Measurements from ENCODE around the gene IVL. TPM values are rescaled to one million over a fixed set of nuclear protein-coding genes. Genes with fewer than 3 reads are reported as not detected.

IVL gene
- total RNA-seq, 1 donor from 2014 or later, result 2.3 TPM

DNA sequence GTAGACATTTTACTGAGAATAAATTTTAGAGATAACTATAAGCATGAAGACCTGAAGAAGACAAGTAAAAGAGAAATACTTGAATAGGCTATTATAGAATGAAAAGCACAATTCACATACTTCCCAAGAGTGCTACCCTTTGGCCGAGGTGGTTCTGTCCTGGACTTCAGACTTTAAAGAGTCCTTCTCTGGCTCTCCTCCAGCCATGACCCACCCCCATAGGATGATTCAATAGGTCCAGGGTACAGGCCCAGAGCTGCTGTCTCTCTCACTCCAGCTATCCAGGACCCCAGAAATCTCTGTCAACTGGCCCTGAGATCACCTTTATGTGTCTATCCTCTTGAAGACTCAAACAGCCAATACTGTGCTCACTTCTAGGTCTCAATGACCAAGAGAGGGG, 31.5 kb upstream of the IVL start:
- no peak for DNase-seq (ENCODE audit: low read depth)
- no peak for TF ChIP-seq CTCF (IDR thresholded peaks at IDR 0.05; ENCODE audit: insufficient read depth, low read length, poor library complexity, severe bottlenecking)
- Histone ChIP-seq H3K4me3 (ENCODE audit: low read depth, low read length) (no peak overlapping the region), H3K27me3 (ENCODE audit: control insufficient read depth, insufficient read depth, low read length) (no peaks in the 10 kb centered on the region), H3K36me3 (ENCODE audit: control insufficient read depth, insufficient read depth, low read length) (no peaks in the 10 kb centered on the region)

DNA sequence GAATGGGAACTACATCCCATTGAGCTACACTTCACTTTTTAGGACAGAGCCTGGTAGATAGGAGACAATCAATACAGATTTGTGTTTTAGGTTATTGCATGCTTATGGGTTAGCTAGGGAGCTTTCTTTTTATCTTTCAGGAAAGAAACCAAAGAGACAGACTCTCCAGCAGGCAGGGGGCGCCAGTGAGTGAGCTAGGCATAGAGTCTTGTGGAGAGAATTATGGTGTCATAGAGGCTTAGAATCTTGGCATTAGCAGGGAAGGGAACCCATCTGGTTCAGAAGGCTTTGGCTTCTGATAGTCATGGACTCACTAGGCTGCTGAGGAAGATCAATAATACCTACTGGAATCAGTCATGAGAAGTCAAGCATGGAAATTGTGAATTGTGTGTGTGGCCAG, 30.3 kb upstream of the IVL start, which contains the start of gene SMCP:
Gene SMCP, plus strand, starts transcription at position 281 of the 400 bp plus-strand sequence. CDS start 6,101 bp downstream, outside the sequence.
- no peak for TF ChIP-seq CTCF (IDR thresholded peaks at IDR 0.05; ENCODE audit: insufficient read depth, low read length, poor library complexity, severe bottlenecking)
- Histone ChIP-seq H3K36me3 (ENCODE audit: control insufficient read depth, insufficient read depth, low read length) (no peaks in the 10 kb centered on the region), H3K4me3 (ENCODE audit: low read depth, low read length) (no peak within 1 kb of the TSS), H3K27me3 (ENCODE audit: control insufficient read depth, insufficient read depth, low read length) (no peaks in the 10 kb centered on the region)
- DNase-seq (ENCODE audit: low read depth), result no peak

GRCh38 chr1:152879559-152880198, 28.7 kb upstream of the IVL start:
- no peak for TF ChIP-seq CTCF (IDR thresholded peaks at IDR 0.05; ENCODE audit: insufficient read depth, low read length, poor library complexity, severe bottlenecking)
- Histone ChIP-seq H3K27me3 (ENCODE audit: control insufficient read depth, insufficient read depth, low read length) (no peaks in the 10 kb centered on the region), H3K36me3 (ENCODE audit: control insufficient read depth, insufficient read depth, low read length) (no peaks in the 10 kb centered on the region), H3K4me3 (ENCODE audit: low read depth, low read length) (no peak overlapping the region)
- no peak for DNase-seq (ENCODE audit: low read depth)

- DNase-seq (ENCODE audit: low read depth), result no peak
- no peaks in the 10 kb centered on the region for H3K36me3 ChIP-seq (ENCODE audit: control insufficient read depth, insufficient read depth, low read length)
- H3K27me3 ChIP-seq (ENCODE audit: control insufficient read depth, insufficient read depth, low read length), result no peaks in the 10 kb centered on the region
- H3K4me3 ChIP-seq (ENCODE audit: low read depth, low read length), result no peak overlapping the region
- TF ChIP-seq CTCF (IDR thresholded peaks at IDR 0.05; ENCODE audit: insufficient read depth, low read length, poor library complexity, severe bottlenecking), result no peak
Observed at GRCh38 chr1:152880316-152880715, 28.0 kb upstream of the IVL start.

DNA sequence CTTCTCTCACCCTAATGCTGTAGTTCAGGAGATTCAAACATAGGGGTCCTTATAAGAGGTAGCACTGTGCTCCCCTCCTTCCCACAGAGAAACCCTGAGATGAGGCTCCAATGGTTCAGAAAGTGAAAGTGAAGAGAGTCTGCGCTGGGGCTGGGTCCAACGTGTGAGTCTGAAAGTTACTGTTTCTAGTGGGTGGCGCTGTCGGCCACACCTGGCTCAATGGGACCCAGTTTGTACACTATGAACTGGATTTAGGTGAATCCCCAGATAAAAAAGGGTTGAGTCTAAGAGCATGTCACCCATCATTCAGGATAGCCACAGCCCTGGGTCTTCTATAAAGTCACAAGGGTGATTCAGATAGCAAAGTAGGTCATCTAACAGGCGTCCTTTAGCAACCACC, 27.4 kb upstream of the IVL start:
- no peak overlapping the region for H3K4me3 ChIP-seq (ENCODE audit: low read depth, low read length)
- DNase-seq (ENCODE audit: low read depth), result no peak
- H3K27me3 ChIP-seq (ENCODE audit: control insufficient read depth, insufficient read depth, low read length), result no peaks in the 10 kb centered on the region
- no peak for TF ChIP-seq CTCF (IDR thresholded peaks at IDR 0.05; ENCODE audit: insufficient read depth, low read length, poor library complexity, severe bottlenecking)
- H3K36me3 ChIP-seq (ENCODE audit: control insufficient read depth, insufficient read depth, low read length), result no peaks in the 10 kb centered on the region

DNA sequence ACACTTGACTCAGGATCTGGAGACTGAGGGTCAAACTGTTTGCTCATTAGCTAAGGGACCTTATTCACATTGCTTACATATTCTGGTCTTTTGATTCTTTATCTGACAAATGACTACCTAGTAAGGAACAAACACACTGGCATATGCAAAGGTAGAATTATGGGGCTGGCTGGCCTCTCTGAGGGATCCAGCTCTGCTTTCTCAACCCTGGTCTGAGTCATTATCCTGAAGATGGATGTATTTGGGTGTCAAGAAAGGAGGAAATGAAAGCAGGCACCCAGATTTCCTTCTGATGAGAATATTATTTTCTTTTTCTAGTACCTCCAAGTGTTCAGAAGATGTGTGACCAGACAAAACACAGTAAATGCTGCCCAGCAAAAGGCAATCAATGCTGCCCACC, 24.3 kb upstream of the IVL start:
- no peak for TF ChIP-seq CTCF (IDR thresholded peaks at IDR 0.05; ENCODE audit: insufficient read depth, low read length, poor library complexity, severe bottlenecking)
- no peaks in the 10 kb centered on the region for H3K27me3 ChIP-seq (ENCODE audit: control insufficient read depth, insufficient read depth, low read length)
- no peak for DNase-seq (ENCODE audit: low read depth)
- no peak overlapping the region for H3K4me3 ChIP-seq (ENCODE audit: low read depth, low read length)
- no peaks in the 10 kb centered on the region for H3K36me3 ChIP-seq (ENCODE audit: control insufficient read depth, insufficient read depth, low read length)
